HAP-1 (cell line): ENCODE results near the gene AMBRA1.

Experiments
- DNase-seq, 2 experiments: peaks; one replicate each; pipeline ENCODE4 v3.0.0-alpha.2; 2016 to 2020; ENCODE audit warnings: low spot score in 2 of 2
- H3K27me3 ChIP-seq: fragments of 250-450 bp; sonication (Bioruptor Pico); 2 replicates; pipeline ENCODE4 v1.5.1; 2020; ENCODE audit warnings: low read depth, mild to moderate bottlenecking, moderate library complexity
- H3K36me3 ChIP-seq: fragments of 250-450 bp; sonication (Bioruptor Pico); replicated peaks from 2 replicates; pipeline ENCODE4 v1.5.1; 2020; ENCODE audit warnings: mild to moderate bottlenecking
- H3K4me1 ChIP-seq: fragments of 250-450 bp; sonication (Bioruptor Pico); 2 replicates; pipeline ENCODE4 v1.5.1; 2020; ENCODE audit warnings: mild to moderate bottlenecking
- H3K4me3 ChIP-seq: fragments of 250-450 bp; sonication (Bioruptor Pico); 2 replicates; pipeline ENCODE4 v1.5.1; 2020; ENCODE audit warnings: mild to moderate bottlenecking, moderate library complexity
- H3K9me3 ChIP-seq: fragments of 250-450 bp; sonication (Bioruptor Pico); 2 replicates; pipeline ENCODE4 v1.5.1; 2020; ENCODE audit warnings: mild to moderate bottlenecking, moderate library complexity
- in situ Hi-C: fragments of 300-500 bp; cut with MboI; formaldehyde crosslinking; loops from 3 replicates; pipeline ENCODE4 v1.14.3; 2020; ENCODE audit warnings: low sequenced_read_pairs, inconsistent platforms, mixed read lengths

AMBRA1 gene

GRCh38 chr11:46593550-46594373 lies at the start of gene AMBRA1:
AMBRA1 (minus strand) TSS chr11:46594023; CDS start chr11:46548380, 45,643 bp downstream.
- H3K36me3 ChIP-seq = no peaks in the 10 kb centered on the region
- in situ Hi-C loops = no loop called here
- peaks cover 11% of the 10 kb centered on the region for H3K4me1 ChIP-seq
- no peaks in the 10 kb centered on the region for H3K9me3 ChIP-seq
- H3K4me3 ChIP-seq = peak within 1 kb of the TSS; percentile 73
- H3K27me3 ChIP-seq = no peaks in the 10 kb centered on the region
- peak; percentile 90 to 92 for DNase-seq

GRCh38 chr11:46643531-46643930 lies 49.7 kb upstream of the AMBRA1 start:
- no peaks in the 10 kb centered on the region; the same call in 1 of the 2 replicates for H3K9me3 ChIP-seq
- H3K27me3 ChIP-seq = no peaks in the 10 kb centered on the region
- no peak overlapping the region for H3K4me3 ChIP-seq
- H3K4me1 ChIP-seq = peaks cover 13% of the 10 kb centered on the region
- peaks cover 13% of the 10 kb centered on the region for H3K36me3 ChIP-seq
- no peak for DNase-seq
- in situ Hi-C loops = no loop called here

- H3K4me1 ChIP-seq = peaks cover 13% of the 10 kb centered on the region
- DNase-seq = no peak
- H3K36me3 ChIP-seq = peaks cover 13% of the 10 kb centered on the region
- no peak overlapping the region for H3K4me3 ChIP-seq
- H3K9me3 ChIP-seq = no peaks in the 10 kb centered on the region; the same call in 1 of the 2 replicates
- H3K27me3 ChIP-seq = no peaks in the 10 kb centered on the region
- in situ Hi-C loops = no loop called here
Measured at GRCh38 chr11:46642627-46643335, 49.0 kb upstream of the AMBRA1 start.

- no peak overlapping the region for H3K4me3 ChIP-seq
- peaks cover 10% of the 10 kb centered on the region for H3K36me3 ChIP-seq
- in situ Hi-C loops = no loop called here
- H3K9me3 ChIP-seq = no peaks in the 10 kb centered on the region; the same call in 1 of the 2 replicates
- no peak for DNase-seq
- H3K4me1 ChIP-seq = peaks cover 13% of the 10 kb centered on the region
- no peaks in the 10 kb centered on the region for H3K27me3 ChIP-seq
Measured at GRCh38 chr11:46641639-46642038, 47.8 kb upstream of the AMBRA1 start.

GRCh38 chr11:46640036-46640788 lies 46.4 kb upstream of the AMBRA1 start:
- H3K4me1 ChIP-seq = peaks cover 11% of the 10 kb centered on the region
- H3K9me3 ChIP-seq = no peaks in the 10 kb centered on the region; the same call in 1 of the 2 replicates
- peaks cover 3% of the 10 kb centered on the region for H3K36me3 ChIP-seq
- no peaks in the 10 kb centered on the region for H3K27me3 ChIP-seq
- no peak for DNase-seq
- in situ Hi-C loops = no loop called here
- no peak overlapping the region for H3K4me3 ChIP-seq

GRCh38 chr11:46639197-46639839 lies 45.5 kb upstream of the AMBRA1 start:
- no peaks in the 10 kb centered on the region; the same call in 1 of the 2 replicates for H3K9me3 ChIP-seq
- H3K4me1 ChIP-seq = peaks cover 5% of the 10 kb centered on the region; the same call in 1 of the 2 replicates
- H3K27me3 ChIP-seq = no peaks in the 10 kb centered on the region
- DNase-seq = no peak
- in situ Hi-C loops = no loop called here
- H3K36me3 ChIP-seq = peaks cover 3% of the 10 kb centered on the region
- no peak overlapping the region for H3K4me3 ChIP-seq

- H3K36me3 ChIP-seq = no peaks in the 10 kb centered on the region; the same call in none of the 2 replicates
- DNase-seq = no peak
- no peak overlapping the region for H3K4me3 ChIP-seq
- peaks cover 5% of the 10 kb centered on the region; the same call in 1 of the 2 replicates for H3K4me1 ChIP-seq
- H3K9me3 ChIP-seq = no peaks in the 10 kb centered on the region
- in situ Hi-C loops = no loop called here
- H3K27me3 ChIP-seq = no peaks in the 10 kb centered on the region
Measured at GRCh38 chr11:46637546-46637945, 43.7 kb upstream of the AMBRA1 start.

- H3K4me3 ChIP-seq = no peak overlapping the region
- in situ Hi-C loops = no loop called here
- H3K4me1 ChIP-seq = peaks cover 5% of the 10 kb centered on the region; the same call in 1 of the 2 replicates
- peak in 1 of 2 experiments; percentile 52 for DNase-seq
- no peaks in the 10 kb centered on the region for H3K9me3 ChIP-seq
- no peaks in the 10 kb centered on the region; the same call in none of the 2 replicates for H3K36me3 ChIP-seq
- no peaks in the 10 kb centered on the region for H3K27me3 ChIP-seq
Measured at GRCh38 chr11:46635557-46636139, 41.8 kb upstream of the AMBRA1 start.

- no peak for DNase-seq
- H3K36me3 ChIP-seq = peaks cover 3% of the 10 kb centered on the region
- H3K27me3 ChIP-seq = no peaks in the 10 kb centered on the region
- in situ Hi-C loops = no loop called here
- peaks cover 5% of the 10 kb centered on the region; the same call in 1 of the 2 replicates for H3K4me1 ChIP-seq
- H3K4me3 ChIP-seq = no peak overlapping the region
- H3K9me3 ChIP-seq = no peaks in the 10 kb centered on the region
Measured at GRCh38 chr11:46633291-46634217, 39.7 kb upstream of the AMBRA1 start.

- Histone ChIP-seq H3K36me3 (peaks cover 3% of the 10 kb centered on the region), H3K27me3 (no peaks in the 10 kb centered on the region), H3K4me1 (peaks cover 5% of the 10 kb centered on the region; the same call in 1 of the 2 replicates), H3K4me3 (no peak overlapping the region), H3K9me3 (no peaks in the 10 kb centered on the region)
- DNase-seq = no peak
- in situ Hi-C loops = no loop called here
Measured at GRCh38 chr11:46632502-46632901, 38.7 kb upstream of the AMBRA1 start.

- Histone ChIP-seq H3K36me3 (peaks cover 4% of the 10 kb centered on the region), H3K4me1 (peaks cover 5% of the 10 kb centered on the region; the same call in 1 of the 2 replicates), H3K27me3 (no peaks in the 10 kb centered on the region), H3K4me3 (no peak overlapping the region), H3K9me3 (no peaks in the 10 kb centered on the region)
- no peak for DNase-seq
- in situ Hi-C loops = no loop called here
Measured at GRCh38 chr11:46631676-46632075, 37.9 kb upstream of the AMBRA1 start.

- peaks cover 11% of the 10 kb centered on the region; the same call in 1 of the 2 replicates for H3K36me3 ChIP-seq
- H3K9me3 ChIP-seq = no peaks in the 10 kb centered on the region
- H3K4me3 ChIP-seq = no peak overlapping the region
- H3K4me1 ChIP-seq = no peaks in the 10 kb centered on the region
- in situ Hi-C loops = no loop called here
- DNase-seq = no peak
- no peaks in the 10 kb centered on the region for H3K27me3 ChIP-seq
Measured at GRCh38 chr11:46630237-46630636, 36.4 kb upstream of the AMBRA1 start.
